Gastroesophageal sphincter (tissue), 4 donors: ENCODE measurements around the gene TM4SF1. TPM values are rescaled to one million over a fixed set of nuclear protein-coding genes. Genes with fewer than 3 reads are reported as not detected.

Source experiments
- ATAC-seq: fragments of 150-250 bp; one replicate; pipeline ENCODE4 v1.9.1; 2016; ENCODE audit warnings: mild to moderate bottlenecking, moderate library complexity
- H3K27ac ChIP-seq, 4 donors: fragments of 200-600 bp; sonication (generic) in 3 of 4; 1 replicate in 3 of 4; 2 replicates in 1 of 4; pipeline ENCODE4 v1.5.1; 2016 to 2019
- H3K27me3 ChIP-seq: fragments of 200-600 bp; sonication (generic); one replicate; pipeline ENCODE4 v1.5.1; 2019
- H3K36me3 ChIP-seq, 2 donors: fragments of 200-600 bp; sonication (generic); one replicate each; pipeline ENCODE4 v1.5.1; 2019; ENCODE audit warnings: control low read depth in 1 of 2
- H3K4me1 ChIP-seq, 3 donors: fragments of 200-600 bp; sonication (generic); 1 replicate in 2 of 3; 2 replicates in 1 of 3; pipeline ENCODE4 v1.5.1; 2016 to 2019; ENCODE audit warnings: control low read depth in 2 of 3
- H3K4me3 ChIP-seq, 2 donors: fragments of 200-600 bp; sonication (generic); one replicate each; pipeline ENCODE4 v1.5.1; 2019; ENCODE audit warnings: mild to moderate bottlenecking in 1 of 2, moderate library complexity in 1 of 2
- H3K9me3 ChIP-seq, 3 donors: fragments of 200-600 bp; sonication (generic); one replicate each; pipeline ENCODE4 v1.5.1; 2017 to 2019; ENCODE audit warnings: control low read depth in 2 of 3
- CTCF ChIP-seq, 4 experiments: fragments of 200-600 bp in 2 of 4; fragments of 450-650 bp in 2 of 4; sonication (generic) in 1 of 4; IDR thresholded peaks; one replicate each; pipeline ENCODE4 v1.5.1; 2017 to 2019; ENCODE audit warnings: antibody characterized with exemption in 4 of 4, mild to moderate bottlenecking in 2 of 4, moderate library complexity in 2 of 4
- EP300 ChIP-seq: sonication (generic); formaldehyde crosslinking; IDR thresholded peaks from one replicate; pipeline ENCODE4 v1.6.1; 2017; ENCODE audit warnings: antibody characterized with exemption, mild to moderate bottlenecking
- POLR2A ChIP-seq, 2 donors: fragments of 450-650 bp; IDR thresholded peaks; one replicate each; pipeline ENCODE4 v1.6.1; 2017; ENCODE audit warnings: antibody characterized with exemption in 2 of 2, mild to moderate bottlenecking in 2 of 2, moderate library complexity in 1 of 2
- POLR2AphosphoS5 ChIP-seq: sonication (generic); formaldehyde crosslinking; IDR thresholded peaks from one replicate; pipeline ENCODE4 v1.6.1; 2017; ENCODE audit warnings: antibody characterized with exemption
- WGBS, 2 donors: methylation state at CpG; one replicate each; pipeline ENCODE4 v1.1.5; 2018; ENCODE audit warnings: low coverage in 1 of 2; 5-methylcytosine and 5-hydroxymethylcytosine counted together
- total RNA-seq, 4 donors: library from RNA; depleted of rRNA; stranded (reverse); fragments of >200 nt; gene quantifications; one replicate each; pipeline ENCODE4 v1.1.0, GENCODE V29; 2016

The TM4SF1 gene
- total RNA-seq, 4 donors from 2014 or later, result 20.9 to 128 (median 71.9) TPM

- no peak overlapping the region for H3K4me3 ChIP-seq
- H3K9me3 ChIP-seq, result no peaks in the 10 kb centered on the region
- no peak for TF ChIP-seq EP300
- no peaks in the 10 kb centered on the region for H3K36me3 ChIP-seq
- no peak overlapping the region for H3K27ac ChIP-seq
- 75 to 89% methylated on average over 5 to 6 of the region's 6 CpGs for WGBS, 2 donors
- no peaks in the 10 kb centered on the region for H3K27me3 ChIP-seq
- ATAC-seq, result no peak
- peaks cover 3 to 23% (median 5%) of the 10 kb centered on the region in 3 donors for H3K4me1 ChIP-seq
These were observed 9.2 kb downstream of the TM4SF1 start for GRCh38 chr3:149368201-149368673.

GRCh38 chr3:149366941-149367840, 10.3 kb downstream of the TM4SF1 start:
- peak overlapping the region in 3 of 4 donors; percentile 24 to 60 (median 57) for H3K27ac ChIP-seq

GRCh38 chr3:149366031-149366430, 11.4 kb downstream of the TM4SF1 start:
- 92 to 97% methylated on average over 2 of the region's 2 CpGs for WGBS, 2 donors
- ATAC-seq, result no peak
- H3K36me3 ChIP-seq, result no peaks in the 10 kb centered on the region
- H3K27me3 ChIP-seq, result no peaks in the 10 kb centered on the region
- no peak overlapping the region for H3K27ac ChIP-seq
- H3K4me1 ChIP-seq, result peaks cover 3 to 16% (median 5%) of the 10 kb centered on the region in 3 donors
- no peak overlapping the region for H3K4me3 ChIP-seq
- TF ChIP-seq EP300 (no peak), POLR2AphosphoS5 (no peak), CTCF (IDR thresholded peaks at IDR 0.05) (no peak), POLR2A (IDR thresholded peaks at IDR 0.05) (no peak)
- H3K9me3 ChIP-seq, result no peaks in the 10 kb centered on the region

More at GRCh38 chr3:149366941-149367840, 10.3 kb downstream of the TM4SF1 start:
- no peaks in the 10 kb centered on the region for H3K9me3 ChIP-seq
- peak; percentile 48 for ATAC-seq
- TF ChIP-seq POLR2AphosphoS5, result peak; percentile 56
- no peak for TF ChIP-seq EP300
- no peak for TF ChIP-seq CTCF (IDR thresholded peaks at IDR 0.05)
- no peak for TF ChIP-seq POLR2A (IDR thresholded peaks at IDR 0.05)
- H3K4me3 ChIP-seq, result no peak overlapping the region
- H3K27me3 ChIP-seq, result no peaks in the 10 kb centered on the region
- no peaks in the 10 kb centered on the region for H3K36me3 ChIP-seq
- H3K4me1 ChIP-seq, result peaks cover 3 to 23% (median 5%) of the 10 kb centered on the region in 3 donors
- WGBS, 2 donors, result 42 to 56% methylated on average over 2 to 3 of the region's 3 CpGs

DNA sequence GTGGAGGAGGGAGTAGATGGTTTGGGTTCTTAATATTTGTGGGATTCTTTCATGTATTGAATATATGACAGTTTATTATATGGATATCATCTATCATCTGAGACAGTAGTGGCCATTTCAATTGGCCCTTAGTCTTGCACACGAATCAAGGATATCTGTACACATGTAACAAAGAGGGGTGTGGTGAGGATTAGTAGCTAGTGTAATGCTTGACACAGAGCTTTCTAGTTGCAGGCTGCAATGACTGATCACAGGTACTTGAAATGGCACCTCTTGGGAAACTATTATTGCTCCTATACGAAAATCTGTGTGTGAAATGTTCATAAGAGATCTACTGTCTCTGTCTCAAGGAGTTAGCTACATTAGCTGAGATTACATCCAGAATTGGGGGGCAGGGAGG, 12.8 kb downstream of the TM4SF1 start:
- no peak for TF ChIP-seq EP300
- TF ChIP-seq POLR2A (IDR thresholded peaks at IDR 0.05), result no peak
- no peak for TF ChIP-seq CTCF (IDR thresholded peaks at IDR 0.05)
- no peak for TF ChIP-seq POLR2AphosphoS5
- no peaks in the 10 kb centered on the region for H3K27me3 ChIP-seq
- H3K27ac ChIP-seq, result no peak overlapping the region
- H3K4me3 ChIP-seq, result no peak overlapping the region
- peaks cover 0 to 2% (median 0%) of the 10 kb centered on the region in 3 donors for H3K4me1 ChIP-seq
- no peaks in the 10 kb centered on the region for H3K36me3 ChIP-seq
- WGBS, 2 donors, result 88 to 100% methylated on average over 2 of the region's 2 CpGs
- no peaks in the 10 kb centered on the region for H3K9me3 ChIP-seq
- ATAC-seq, result no peak

- no peak for ATAC-seq
- H3K4me1 ChIP-seq, result no peaks in the 10 kb centered on the region
- TF ChIP-seq POLR2A (IDR thresholded peaks at IDR 0.05) (no peak), POLR2AphosphoS5 (no peak), CTCF (IDR thresholded peaks at IDR 0.05) (no peak), EP300 (no peak)
- no peak overlapping the region for H3K27ac ChIP-seq
- 32% methylated on average over 2 of the region's 2 CpGs; no CpG with 5 or more reads in 1 of the 2 donors for WGBS, 2 donors
- no peaks in the 10 kb centered on the region for H3K9me3 ChIP-seq
- H3K36me3 ChIP-seq, result no peaks in the 10 kb centered on the region
- H3K27me3 ChIP-seq, result no peaks in the 10 kb centered on the region
- H3K4me3 ChIP-seq, result no peak overlapping the region
These were observed 14.4 kb downstream of the TM4SF1 start for GRCh38 chr3:149363053-149363452.
